Measurements from ENCODE around the gene PNPLA6.
"Not testable (repeated sequence)": the region's sequence is repeated elsewhere in the genome, so short reads cannot be mapped to it uniquely, and the experiment has no call there.

The PNPLA6 gene

DNA sequence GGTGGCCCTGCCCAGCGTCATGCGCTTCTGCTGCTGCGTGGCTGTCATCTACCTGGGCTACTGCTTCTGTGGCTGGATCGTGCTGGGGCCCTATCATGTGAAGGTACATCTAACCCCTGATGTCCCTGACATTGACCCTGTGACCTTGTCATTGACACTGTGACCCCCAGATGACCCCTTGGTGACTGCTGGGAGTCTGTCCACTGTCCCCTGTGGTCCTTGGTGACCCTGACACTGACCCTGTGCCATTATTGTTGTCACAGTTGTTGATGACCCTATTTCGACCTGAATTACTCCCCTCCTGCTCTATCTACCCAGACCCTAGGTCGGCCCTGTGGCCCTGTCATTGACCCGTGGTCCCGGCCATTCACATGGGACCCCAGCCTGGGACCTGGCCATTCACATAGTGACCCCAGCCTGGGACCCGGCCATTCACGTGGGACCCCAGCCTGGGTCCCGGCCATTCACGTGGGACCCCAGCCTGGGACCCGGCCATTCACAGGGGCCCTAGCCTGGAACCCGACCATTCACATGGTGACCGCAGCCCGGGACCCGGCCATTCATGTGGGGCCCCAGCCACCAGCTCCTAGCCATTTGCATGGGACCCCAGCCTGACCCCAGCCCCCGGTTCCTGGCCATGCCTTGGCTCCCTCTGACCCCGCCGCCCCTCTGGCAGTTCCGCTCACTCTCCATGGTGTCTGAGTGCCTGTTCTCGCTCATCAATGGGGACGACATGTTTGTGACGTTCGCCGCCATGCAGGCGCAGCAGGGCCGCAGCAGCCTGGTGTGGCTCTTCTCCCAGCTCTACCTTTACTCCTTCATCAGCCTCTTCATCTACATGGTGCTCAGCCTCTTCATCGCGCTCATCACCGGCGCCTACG lies 5.7 kb upstream of the PNPLA6 start:
- in situ Hi-C loops (cut with MboI; ENCODE audit: low sequenced_read_pairs, unreplicated experiment), result no loop called here
- TF ChIP-seq, protein P1, sequence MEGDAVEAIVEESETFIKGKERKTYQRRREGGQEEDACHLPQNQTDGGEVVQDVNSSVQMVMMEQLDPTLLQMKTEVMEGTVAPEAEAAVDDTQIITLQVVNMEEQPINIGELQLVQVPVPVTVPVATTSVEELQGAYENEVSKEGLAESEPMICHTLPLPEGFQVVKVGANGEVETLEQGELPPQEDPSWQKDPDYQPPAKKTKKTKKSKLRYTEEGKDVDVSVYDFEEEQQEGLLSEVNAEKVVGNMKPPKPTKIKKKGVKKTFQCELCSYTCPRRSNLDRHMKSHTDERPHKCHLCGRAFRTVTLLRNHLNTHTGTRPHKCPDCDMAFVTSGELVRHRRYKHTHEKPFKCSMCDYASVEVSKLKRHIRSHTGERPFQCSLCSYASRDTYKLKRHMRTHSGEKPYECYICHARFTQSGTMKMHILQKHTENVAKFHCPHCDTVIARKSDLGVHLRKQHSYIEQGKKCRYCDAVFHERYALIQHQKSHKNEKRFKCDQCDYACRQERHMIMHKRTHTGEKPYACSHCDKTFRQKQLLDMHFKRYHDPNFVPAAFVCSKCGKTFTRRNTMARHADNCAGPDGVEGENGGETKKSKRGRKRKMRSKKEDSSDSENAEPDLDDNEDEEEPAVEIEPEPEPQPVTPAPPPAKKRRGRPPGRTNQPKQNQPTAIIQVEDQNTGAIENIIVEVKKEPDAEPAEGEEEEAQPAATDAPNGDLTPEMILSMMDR (IDR thresholded peaks at IDR 0.05; ENCODE audit: borderline replicate concordance, control extremely low read depth, extremely low read depth, insufficient read depth, missing control alignments), result no peak
- DNase-seq (ENCODE audit: low spot score), result no peak

DNA sequence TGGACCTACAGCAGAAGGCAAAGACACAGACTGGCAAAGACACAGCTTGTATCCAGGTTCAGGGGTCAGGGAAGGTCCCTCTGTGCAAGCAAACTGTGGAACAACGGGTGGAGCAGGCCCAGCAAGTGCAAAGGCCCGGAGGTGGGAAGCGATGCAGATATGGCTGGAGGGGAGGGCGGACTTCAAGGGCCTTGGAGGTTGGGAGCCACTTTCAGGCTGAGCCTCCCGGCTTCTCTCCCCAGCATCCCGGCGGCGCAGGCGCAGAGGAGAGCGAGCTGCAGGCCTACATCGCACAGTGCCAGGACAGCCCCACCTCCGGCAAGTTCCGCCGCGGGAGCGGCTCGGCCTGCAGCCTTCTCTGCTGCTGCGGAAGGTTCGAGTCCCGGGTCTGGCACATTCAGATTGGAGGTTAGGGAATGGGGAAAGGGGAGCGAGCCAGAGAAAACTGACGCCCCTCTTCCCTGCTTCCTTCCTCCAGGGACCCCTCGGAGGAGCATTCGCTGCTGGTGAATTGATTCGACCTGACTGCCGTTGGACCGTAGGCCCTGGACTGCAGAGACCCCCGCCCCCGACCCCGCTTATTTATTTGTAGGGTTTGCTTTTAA lies 2.1 kb upstream of the PNPLA6 start:
- DNase-seq (ENCODE audit: low spot score), result no peak
- in situ Hi-C loops (cut with MboI; ENCODE audit: low sequenced_read_pairs, unreplicated experiment), result no loop called here
- TF ChIP-seq, protein P1 (IDR thresholded peaks at IDR 0.05; ENCODE audit: borderline replicate concordance, control extremely low read depth, extremely low read depth, insufficient read depth, missing control alignments), result no peak

DNA sequence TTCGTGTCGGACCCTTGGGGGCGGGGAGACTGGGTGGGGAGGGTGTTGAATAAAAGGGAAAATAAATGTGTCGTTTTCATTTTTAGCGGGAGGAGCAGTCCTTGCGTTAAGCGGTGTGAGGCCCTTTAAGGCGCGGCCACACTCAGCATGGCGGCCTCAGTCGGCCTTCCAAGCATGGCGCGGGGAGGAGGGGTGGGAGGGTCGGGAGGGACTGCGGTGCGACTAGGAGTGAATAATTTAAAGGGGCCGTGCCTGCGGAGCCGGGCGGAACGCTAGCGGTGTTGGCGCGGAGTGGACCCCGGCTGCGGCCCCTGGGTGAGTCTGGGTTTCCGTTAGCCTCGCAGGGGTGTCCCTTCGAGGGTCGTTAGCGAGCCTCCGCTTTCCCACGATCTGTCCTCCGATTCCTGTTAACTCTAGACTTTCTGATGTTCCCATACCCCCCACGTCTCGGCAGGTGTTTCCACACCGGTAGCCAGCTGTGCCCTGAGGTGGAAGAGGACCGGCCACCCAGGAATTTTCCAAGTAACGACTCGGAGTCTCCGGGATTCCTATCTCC lies 1.5 kb upstream of the PNPLA6 start:
- in situ Hi-C loops (cut with MboI; ENCODE audit: low sequenced_read_pairs, unreplicated experiment), result no loop called here
- TF ChIP-seq, protein P1 (IDR thresholded peaks at IDR 0.05; ENCODE audit: borderline replicate concordance, control extremely low read depth, extremely low read depth, insufficient read depth, missing control alignments), result no peak
- peak; percentile 95 for DNase-seq (ENCODE audit: low spot score)

DNA sequence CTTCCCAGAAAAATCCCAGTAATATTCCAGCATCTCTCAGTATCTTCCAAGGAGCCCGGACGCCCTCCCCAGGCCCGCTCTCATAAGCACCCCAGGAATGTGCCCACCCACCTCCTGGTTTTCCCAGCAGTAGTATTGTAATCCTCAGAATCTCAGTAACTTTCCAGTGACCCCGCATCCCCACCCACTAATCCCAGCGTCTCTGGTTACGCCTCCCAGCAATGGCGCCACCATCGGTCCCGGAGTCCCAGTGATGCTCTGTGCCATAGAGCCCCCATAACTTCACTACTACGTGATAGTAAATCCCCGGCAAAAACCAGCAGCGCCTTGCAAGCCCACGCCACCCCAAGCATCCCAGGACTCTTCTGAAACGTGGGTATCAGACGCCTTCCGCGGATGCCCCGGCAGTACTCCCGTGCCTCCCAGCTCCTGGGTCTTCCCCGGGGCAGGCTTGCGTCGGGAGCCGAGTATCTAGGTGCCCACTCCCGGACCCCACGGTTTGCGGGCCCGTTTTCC lies 928 bp upstream of the PNPLA6 start:
- TF ChIP-seq, protein P1 (IDR thresholded peaks at IDR 0.05; ENCODE audit: borderline replicate concordance, control extremely low read depth, extremely low read depth, insufficient read depth, missing control alignments), result no peak
- DNase-seq (ENCODE audit: low spot score), result peak; percentile 76
- in situ Hi-C loops (cut with MboI; ENCODE audit: low sequenced_read_pairs, unreplicated experiment), result no loop called here

DNA sequence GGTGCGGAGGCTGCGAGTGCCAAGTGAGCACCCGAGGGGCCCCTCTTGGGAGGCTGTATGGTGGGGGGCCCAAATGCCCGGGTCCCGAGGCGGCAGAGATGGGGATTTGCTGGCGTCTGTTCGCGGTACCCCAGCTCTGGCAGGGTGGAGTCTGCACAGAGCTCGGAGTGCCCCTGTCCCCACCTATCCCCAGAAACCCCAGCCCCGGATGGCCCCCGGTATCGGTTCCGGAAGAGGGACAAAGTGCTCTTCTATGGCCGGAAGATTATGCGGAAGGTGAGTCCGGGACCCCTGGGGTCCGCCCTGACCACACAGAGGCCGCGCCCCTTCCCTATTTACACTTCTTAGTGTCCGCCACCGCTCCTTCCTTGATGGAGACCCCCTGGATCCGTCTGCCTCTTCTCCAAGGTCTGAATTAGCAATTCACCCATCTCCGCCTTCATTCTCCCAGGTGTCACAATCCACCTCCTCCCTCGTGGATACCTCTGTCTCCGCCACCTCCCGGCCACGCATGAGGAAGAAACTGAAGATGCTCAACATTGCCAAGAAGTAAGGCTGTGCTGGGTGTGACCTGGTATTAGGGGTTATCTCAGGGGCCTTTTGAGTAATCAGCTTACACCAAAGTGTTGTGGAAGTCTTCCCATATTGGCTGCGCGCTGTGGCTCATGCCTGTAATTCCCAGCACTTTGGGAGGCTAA lies 630 bp downstream of the PNPLA6 start:
- TF ChIP-seq, protein P1 (IDR thresholded peaks at IDR 0.05; ENCODE audit: borderline replicate concordance, control extremely low read depth, extremely low read depth, insufficient read depth, missing control alignments), result no peak
- DNase-seq (ENCODE audit: low spot score), result no peak
- in situ Hi-C loops (cut with MboI; ENCODE audit: low sequenced_read_pairs, unreplicated experiment), result no loop called here

DNA sequence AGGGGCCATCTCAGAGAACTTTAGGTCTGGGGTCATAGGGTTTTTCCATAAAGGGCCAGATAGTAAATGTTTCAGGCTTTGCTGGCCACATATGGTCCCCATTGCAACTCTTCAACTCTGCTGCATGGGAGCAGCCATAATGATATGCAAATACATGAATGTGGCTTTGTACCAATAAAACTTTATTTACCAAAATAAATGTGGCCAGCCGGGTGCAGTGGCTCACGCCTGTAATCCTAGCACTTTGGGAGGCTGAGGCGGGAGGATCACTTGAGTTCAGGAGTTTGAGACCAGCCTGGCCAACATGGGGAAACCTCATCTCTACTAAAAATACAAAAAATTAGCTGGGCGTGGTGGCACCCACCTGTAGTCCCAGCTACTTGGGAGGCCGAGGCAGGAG lies 3.5 kb downstream of the PNPLA6 start:
- in situ Hi-C loops (cut with MboI; ENCODE audit: low sequenced_read_pairs, unreplicated experiment); DNase-seq (ENCODE audit: low spot score): not testable (repeated sequence)
